GM13977 (cell line): ENCODE measurements around the gene ARID3B.

ENCODE experiments used
- DNase-seq: peaks from one replicate; pipeline ENCODE4 v3.0.0; 2012; ENCODE audit warnings: low spot score
- in situ Hi-C: fragments of 300-500 bp; cut with MboI; formaldehyde crosslinking; loops from one replicate; pipeline ENCODE4 v1.12.0; 2022; ENCODE audit warnings: low sequenced_read_pairs, low pct_unique_long_range_greater_than_20kb, mixed read lengths, inconsistent platforms; ENCODE audit not compliant: unreplicated experiment
- TF ChIP-seq, protein P1 (sequence below): IDR thresholded peaks from 2 replicates; pipeline ENCODE4 v1.5.1; 2012; ENCODE audit warnings: mild to moderate bottlenecking, control low read depth; ENCODE audit not compliant: insufficient read depth; ENCODE audit errors: extremely low read depth, missing control alignments

The ARID3B gene

DNA sequence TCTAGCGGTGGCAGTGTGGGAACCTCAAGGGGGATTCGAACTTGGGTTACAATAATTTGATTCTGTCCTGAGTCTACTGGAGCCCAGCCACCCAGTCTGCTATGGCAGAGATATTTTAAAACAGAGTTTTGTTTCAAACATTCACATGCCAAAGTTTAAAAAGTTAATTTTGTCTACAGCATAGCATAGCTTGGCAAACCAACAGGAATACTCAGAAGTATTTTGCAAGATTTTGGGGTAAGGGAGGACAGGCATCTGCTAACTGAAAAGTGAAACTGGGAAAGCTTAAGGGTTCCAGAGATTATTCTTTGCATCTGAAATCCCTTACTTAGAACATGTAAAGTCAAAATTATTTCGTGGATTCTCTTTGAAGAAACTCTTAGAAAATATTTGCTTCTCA lies 6.6 kb downstream of the ARID3B start:
- no peak for DNase-seq
- in situ Hi-C loops: no loop called here
- TF ChIP-seq, protein P1, sequence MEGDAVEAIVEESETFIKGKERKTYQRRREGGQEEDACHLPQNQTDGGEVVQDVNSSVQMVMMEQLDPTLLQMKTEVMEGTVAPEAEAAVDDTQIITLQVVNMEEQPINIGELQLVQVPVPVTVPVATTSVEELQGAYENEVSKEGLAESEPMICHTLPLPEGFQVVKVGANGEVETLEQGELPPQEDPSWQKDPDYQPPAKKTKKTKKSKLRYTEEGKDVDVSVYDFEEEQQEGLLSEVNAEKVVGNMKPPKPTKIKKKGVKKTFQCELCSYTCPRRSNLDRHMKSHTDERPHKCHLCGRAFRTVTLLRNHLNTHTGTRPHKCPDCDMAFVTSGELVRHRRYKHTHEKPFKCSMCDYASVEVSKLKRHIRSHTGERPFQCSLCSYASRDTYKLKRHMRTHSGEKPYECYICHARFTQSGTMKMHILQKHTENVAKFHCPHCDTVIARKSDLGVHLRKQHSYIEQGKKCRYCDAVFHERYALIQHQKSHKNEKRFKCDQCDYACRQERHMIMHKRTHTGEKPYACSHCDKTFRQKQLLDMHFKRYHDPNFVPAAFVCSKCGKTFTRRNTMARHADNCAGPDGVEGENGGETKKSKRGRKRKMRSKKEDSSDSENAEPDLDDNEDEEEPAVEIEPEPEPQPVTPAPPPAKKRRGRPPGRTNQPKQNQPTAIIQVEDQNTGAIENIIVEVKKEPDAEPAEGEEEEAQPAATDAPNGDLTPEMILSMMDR: no peak

DNA sequence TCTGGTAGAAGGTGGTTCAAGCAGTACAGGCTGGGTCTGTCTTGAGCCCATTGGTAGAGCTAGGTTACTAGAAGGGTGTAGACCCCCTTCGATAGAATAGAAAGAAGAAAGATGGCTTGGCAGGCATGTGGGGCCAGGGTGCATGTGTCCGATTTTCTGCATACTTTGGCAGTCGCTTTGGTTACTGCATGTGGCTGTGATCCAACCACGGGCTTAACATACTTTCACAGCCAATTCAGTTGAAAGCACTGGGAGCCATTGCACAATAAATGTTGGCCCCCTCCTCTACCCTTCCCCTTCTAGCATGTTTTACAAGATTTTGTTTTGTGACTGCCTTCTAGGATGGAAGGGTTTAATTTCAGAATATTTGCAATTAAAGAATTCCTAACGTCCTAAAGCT lies 7.2 kb downstream of the ARID3B start:
- DNase-seq: no peak
- in situ Hi-C loops: no loop called here
- TF ChIP-seq, protein P1: no peak

DNA sequence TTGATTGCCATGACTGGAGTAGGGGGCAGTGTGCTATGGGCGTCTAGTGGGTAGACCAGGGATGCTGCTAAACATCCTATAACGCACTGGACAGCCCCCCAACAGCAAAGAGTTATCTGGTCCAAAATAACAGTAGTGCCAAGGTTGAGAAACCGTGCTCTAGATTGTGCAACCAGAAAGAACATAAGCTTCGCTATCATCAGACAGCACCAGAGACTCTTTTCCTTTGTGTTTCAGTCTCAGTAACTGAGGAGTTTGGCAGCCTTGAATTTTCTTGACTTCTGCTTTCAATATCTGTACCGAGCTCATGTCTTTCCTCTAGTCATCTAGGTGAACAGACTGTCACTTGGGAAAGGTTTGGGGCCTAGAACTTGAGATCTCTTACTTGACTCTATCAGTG lies 8.8 kb downstream of the ARID3B start:
- TF ChIP-seq, protein P1: no peak
- in situ Hi-C loops: no loop called here
- DNase-seq: no peak

DNA sequence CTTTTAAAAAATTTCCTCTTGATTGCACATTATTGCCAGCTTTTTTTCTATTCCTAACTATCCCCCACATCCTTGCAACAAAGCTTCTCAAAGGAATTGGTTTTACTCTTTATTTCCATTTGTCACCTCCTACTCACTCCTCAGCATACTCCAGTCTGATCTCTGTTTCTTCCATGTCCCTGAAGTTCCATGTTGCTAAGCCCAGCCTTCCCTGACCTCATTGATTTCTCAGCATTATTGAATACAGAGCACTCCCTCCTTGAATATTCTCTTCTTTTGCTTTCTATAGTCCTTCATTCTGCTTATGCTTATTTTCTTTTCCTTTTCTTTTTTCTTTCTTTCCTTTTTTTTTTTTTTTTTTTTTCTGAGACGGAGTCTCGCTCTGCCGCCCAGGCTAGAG lies 10.7 kb downstream of the ARID3B start:
- in situ Hi-C loops: no loop called here
- no peak for DNase-seq
- TF ChIP-seq, protein P1: no peak

DNA sequence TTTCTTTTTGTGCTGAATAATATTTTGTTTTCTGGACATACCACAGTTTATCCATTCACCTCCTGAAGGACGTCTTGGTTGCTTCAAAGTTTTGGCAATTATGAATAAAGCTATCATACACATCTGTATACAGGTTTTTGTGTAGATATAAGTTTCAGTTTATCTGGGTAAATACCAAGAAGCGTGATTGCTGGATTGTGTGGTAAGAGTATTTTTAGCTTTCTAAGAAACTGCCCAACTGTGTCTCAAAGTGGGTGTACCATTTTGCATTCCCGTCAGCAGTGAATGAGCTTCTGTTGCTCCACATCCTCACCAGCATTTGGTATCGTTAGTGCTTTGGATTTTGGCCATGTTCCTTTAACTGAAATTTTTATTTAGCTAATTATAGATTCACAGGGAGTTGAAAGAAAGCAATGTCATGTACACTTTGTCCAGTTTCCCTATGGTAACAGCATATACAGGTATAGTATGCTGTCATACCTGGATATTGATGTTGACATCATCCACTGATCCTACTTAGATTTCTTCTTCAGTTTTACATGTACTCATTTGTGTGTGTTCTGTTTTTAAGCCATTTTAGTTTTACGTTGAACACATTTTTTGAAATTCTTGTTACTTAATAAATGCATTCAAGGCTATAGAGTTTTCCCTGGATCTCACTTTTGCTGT lies 11.9 kb downstream of the ARID3B start:
- in situ Hi-C loops: no loop called here
- DNase-seq: no peak
- TF ChIP-seq, protein P1: no peak

DNA sequence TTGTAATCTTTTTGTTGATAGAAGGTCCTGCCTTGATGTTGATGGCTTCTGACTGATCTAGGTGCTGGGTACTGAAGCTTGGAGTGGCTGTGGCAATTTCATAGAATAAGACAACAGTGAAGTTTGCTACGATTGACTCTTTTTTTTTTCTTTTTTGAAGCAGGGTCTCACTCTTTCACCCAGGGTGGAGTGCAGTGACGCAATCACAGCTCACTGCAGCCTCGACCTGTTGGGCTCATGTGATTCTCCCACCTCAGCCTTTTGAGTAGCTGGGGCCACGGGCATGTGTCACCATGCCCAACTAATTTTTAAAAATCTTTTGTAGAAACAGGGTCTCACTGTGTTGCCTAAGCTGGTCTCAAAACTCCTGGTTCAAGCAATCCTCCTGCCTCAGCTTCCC lies 14.2 kb downstream of the ARID3B start:
- TF ChIP-seq, protein P1: no peak
- DNase-seq: no peak
- in situ Hi-C loops: no loop called here
